ENCODE results near the gene HOXA5. TPM values are rescaled to one million over a fixed set of nuclear protein-coding genes. Genes with fewer than 3 reads are reported as not detected.
A peak's percentile ranks its signal among the peaks of the same experiment; 100 is the strongest.

The HOXA5 gene
- total RNA-seq = not detected in 2 replicates

DNA sequence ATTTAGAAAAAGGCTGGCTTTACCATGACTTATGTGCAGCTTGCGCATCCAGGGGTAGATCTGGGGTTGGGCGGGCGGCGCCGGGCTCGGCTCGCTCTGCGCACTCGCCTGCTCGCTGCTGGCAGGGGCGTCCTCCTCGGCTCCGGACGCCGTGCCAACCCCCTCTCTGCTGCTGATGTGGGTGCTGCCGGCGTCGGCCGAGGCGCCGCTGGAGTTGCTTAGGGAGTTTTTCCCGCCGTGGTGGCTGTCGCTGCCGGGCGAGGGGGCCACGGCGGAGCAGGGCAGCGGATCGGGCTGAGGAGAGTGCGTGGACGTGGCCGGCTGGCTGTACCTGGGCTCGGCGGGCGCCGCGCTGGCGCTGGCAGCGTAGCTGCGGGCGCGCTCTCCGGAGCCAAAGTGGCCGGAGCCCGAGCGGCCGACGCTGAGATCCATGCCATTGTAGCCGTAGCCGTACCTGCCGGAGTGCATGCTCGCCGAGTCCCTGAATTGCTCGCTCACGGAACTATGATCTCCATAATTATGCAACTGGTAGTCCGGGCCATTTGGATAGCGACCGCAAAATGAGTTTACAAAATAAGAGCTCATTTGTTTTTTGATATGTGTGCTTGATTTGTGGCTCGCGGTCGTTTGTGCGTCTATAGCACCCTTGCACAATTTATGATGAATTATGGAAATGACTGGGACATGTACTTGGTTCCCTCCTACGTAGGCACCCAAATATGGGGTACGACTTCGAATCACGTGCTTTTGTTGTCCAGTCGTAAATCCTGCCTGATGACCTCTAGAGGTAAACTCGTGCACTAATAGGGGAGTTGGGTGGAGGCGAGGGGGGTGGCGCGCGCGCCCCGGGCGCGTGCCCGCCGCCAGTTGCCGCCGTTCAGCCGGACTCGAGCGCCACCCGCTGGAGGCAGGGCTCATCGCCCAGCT, at the start of gene HOXA5:
Gene HOXA5 (minus strand): TSS at position 659 of the 927 bp plus-strand sequence. CDS start 74 bp downstream, at position 585.
- TF ChIP-seq, protein P1, sequence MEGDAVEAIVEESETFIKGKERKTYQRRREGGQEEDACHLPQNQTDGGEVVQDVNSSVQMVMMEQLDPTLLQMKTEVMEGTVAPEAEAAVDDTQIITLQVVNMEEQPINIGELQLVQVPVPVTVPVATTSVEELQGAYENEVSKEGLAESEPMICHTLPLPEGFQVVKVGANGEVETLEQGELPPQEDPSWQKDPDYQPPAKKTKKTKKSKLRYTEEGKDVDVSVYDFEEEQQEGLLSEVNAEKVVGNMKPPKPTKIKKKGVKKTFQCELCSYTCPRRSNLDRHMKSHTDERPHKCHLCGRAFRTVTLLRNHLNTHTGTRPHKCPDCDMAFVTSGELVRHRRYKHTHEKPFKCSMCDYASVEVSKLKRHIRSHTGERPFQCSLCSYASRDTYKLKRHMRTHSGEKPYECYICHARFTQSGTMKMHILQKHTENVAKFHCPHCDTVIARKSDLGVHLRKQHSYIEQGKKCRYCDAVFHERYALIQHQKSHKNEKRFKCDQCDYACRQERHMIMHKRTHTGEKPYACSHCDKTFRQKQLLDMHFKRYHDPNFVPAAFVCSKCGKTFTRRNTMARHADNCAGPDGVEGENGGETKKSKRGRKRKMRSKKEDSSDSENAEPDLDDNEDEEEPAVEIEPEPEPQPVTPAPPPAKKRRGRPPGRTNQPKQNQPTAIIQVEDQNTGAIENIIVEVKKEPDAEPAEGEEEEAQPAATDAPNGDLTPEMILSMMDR (IDR thresholded peaks at IDR 0.05; ENCODE audit: insufficient read depth, low read length, severe bottlenecking) = peak; percentile 38
- Histone ChIP-seq H3K36me3 (ENCODE audit: control insufficient read depth, insufficient read depth, low read length) (no peaks in the 10 kb centered on the region), H3K4me3 (ENCODE audit: low read depth, low read length) (no peak within 1 kb of the TSS), H3K27me3 (ENCODE audit: control insufficient read depth, insufficient read depth, low read length) (peaks cover 88% of the 10 kb centered on the region)
- FAIRE-seq (no peak), DNase-seq (ENCODE audit: low read depth) (peak; percentile 9)

DNA sequence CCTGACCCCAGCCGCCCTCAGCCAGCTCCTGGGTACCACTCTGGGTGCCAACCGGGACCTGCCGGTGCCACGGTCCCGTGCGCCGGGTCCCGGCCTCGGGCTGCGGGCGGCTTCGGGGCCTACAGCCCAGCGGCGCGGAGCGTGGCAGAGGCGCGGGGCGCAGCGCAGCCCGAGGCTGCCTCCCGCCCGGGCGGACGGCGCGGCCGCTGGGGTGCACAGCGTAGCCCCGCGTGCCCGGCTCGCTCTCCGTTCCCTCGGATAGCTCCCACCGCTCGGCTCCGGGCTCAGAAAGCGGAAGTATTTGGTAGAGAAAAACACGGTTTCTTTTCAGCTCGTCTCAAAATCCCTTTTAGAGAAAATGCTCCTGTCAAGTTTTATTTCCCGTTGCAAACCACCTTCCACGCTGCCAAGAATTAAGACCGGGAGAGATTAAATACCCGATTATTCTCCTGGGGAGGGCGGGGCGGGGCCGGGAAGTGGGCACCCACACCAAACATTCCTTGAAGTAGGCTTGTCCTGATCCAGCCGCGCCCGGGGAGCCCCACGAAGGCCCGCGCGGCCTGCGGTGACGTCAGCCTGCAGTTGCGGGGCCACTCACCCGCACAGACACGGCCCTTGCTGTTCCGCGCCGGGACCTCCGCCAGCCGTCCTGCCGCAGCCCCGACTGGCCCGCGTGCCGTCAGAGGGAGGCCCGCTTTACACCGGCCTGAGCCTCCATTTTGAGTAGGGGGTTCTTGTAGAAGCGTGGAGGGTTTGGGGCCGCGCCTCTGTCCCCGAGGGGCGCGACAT, 49.3 kb upstream of the HOXA5 start:
- FAIRE-seq (no peak), DNase-seq (ENCODE audit: low read depth) (no peak)
- H3K27me3 ChIP-seq (ENCODE audit: control insufficient read depth, insufficient read depth, low read length) = peaks cover 74% of the 10 kb centered on the region
- TF ChIP-seq, protein P1 (IDR thresholded peaks at IDR 0.05; ENCODE audit: insufficient read depth, low read length, severe bottlenecking) = no peak
- no peak overlapping the region for H3K4me3 ChIP-seq (ENCODE audit: low read depth, low read length)
- no peaks in the 10 kb centered on the region for H3K36me3 ChIP-seq (ENCODE audit: control insufficient read depth, insufficient read depth, low read length)

DNA sequence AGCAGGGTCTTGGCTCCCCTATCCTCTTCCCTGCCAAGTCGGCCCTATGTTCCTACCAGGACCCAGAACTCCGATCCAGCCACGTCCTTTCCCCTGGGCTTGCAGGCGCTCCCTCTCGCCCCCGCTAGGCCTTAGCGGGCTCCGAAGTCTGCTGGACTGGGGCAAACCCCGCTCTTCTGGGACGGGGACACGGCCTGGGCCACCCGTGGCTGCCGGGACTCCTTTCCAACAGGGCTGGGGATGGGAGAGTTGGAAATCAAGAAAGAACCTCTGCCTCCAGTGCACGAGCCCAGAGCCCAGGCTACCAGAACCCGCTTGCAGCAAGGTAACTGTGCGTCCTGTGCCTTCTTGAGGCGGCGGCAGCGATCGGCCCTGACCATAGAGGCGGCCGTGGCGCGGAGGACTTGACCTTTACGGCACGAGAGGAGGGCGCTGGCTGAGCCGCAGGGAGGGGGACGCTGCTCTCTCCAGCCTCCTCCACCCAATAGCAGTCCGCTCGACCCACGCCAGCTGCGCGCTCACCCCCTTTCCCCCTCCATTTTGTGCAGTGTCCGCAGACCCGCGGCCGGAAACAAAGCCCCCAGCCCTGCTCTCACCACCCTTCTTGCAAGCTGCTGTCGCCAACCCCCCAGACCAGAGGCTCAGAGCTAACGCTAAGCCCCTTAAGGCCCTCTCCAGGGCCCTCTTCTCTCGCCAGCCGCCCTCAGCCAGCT, 48.5 kb upstream of the HOXA5 start:
- TF ChIP-seq, protein P1 (IDR thresholded peaks at IDR 0.05; ENCODE audit: insufficient read depth, low read length, severe bottlenecking) = no peak
- Histone ChIP-seq H3K27me3 (ENCODE audit: control insufficient read depth, insufficient read depth, low read length) (peaks cover 76% of the 10 kb centered on the region), H3K36me3 (ENCODE audit: control insufficient read depth, insufficient read depth, low read length) (no peaks in the 10 kb centered on the region), H3K4me3 (ENCODE audit: low read depth, low read length) (no peak overlapping the region)
- DNase-seq (ENCODE audit: low read depth) = no peak
- FAIRE-seq = no peak

DNA sequence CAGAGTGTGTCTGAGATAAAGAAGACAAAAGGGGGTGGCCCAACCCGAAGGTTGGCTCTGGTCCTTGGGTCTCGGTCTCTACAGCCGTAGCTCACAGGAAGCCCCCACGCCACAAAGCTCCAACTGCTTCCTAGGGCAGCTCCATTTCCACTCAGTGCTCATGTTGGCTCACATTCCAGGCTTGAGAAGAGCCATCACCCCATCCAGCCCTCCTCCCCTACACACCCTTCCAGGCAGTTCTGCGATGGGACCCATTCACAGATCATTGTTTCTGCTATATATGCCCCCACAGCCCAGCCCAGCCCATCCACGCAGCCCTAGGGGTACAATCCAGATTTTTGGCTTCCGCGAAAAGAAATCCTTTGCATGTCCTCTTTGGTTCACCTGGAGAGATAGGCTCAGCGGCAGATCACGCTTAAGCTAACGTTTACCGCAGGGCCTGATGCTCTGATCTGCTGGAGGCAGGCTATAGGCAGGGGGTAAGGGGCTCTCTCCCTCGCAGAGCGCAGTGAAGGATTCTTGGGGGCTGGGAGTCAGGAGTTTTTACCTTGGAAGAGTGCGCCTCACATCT, 47.8 kb upstream of the HOXA5 start:
- TF ChIP-seq, protein P1 (IDR thresholded peaks at IDR 0.05; ENCODE audit: insufficient read depth, low read length, severe bottlenecking) = no peak

DNA sequence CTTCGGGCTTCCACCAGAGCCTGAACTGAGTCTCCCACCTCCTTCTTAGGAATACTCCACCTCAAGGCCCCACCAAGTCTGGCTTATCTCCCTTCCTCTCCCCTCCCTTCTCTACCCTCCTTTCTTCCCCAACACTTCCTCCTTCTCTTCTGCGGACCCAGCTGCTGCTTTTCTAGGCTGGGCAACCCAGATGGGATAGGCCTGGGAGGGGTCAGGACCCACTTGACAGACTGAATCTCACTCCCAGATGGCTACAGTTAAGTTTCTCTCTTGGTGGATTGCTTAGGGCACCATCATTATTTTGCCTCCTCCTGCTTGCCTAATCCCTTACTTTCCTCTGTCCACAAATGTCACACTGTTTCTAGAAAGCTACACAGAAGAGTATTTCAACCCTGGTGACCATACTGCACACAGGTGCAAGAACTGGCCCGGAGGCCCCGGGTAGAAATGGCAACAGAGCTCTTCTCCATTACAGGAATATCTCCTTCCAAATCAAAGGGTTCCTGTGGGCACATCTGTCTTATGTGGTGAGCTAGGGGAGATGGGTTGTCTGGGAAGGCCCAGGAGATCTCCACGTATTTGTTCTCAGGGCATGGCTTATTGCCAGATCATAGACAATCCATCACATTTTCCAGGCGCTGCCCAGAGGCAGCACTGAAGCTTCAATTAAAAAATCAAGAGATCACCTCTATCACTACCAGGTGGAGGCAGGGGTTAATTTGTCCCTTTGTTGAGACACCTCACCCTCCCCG, 46.7 kb upstream of the HOXA5 start:
- TF ChIP-seq, protein P1 (IDR thresholded peaks at IDR 0.05; ENCODE audit: insufficient read depth, low read length, severe bottlenecking) = no peak
- Histone ChIP-seq H3K36me3 (ENCODE audit: control insufficient read depth, insufficient read depth, low read length) (no peaks in the 10 kb centered on the region), H3K27me3 (ENCODE audit: control insufficient read depth, insufficient read depth, low read length) (peaks cover 87% of the 10 kb centered on the region), H3K4me3 (ENCODE audit: low read depth, low read length) (no peak overlapping the region)
- DNase-seq (ENCODE audit: low read depth) = no peak
- FAIRE-seq = no peak

More for the DNA sequence above, 47.8 kb upstream of the HOXA5 start:
- no peak for DNase-seq (ENCODE audit: low read depth)
- no peaks in the 10 kb centered on the region for H3K36me3 ChIP-seq (ENCODE audit: control insufficient read depth, insufficient read depth, low read length)
- H3K4me3 ChIP-seq (ENCODE audit: low read depth, low read length) = no peak overlapping the region
- peaks cover 78% of the 10 kb centered on the region for H3K27me3 ChIP-seq (ENCODE audit: control insufficient read depth, insufficient read depth, low read length)
- no peak for FAIRE-seq
